K562 (cell line): ENCODE measurements around the gene PDK1. TPM values are rescaled to one million over a fixed set of nuclear protein-coding genes. Genes with fewer than 3 reads are reported as not detected.
A peak's percentile ranks its signal among the peaks of the same experiment; 100 is the strongest.

Experiments used
- ATF3 ChIP-seq, 2 experiments: fragments of 450-650 bp in 1 of 2; sonication (generic) in 1 of 2; formaldehyde crosslinking in 1 of 2; IDR thresholded peaks in 1 of 2; conservative IDR thresholded peaks in 1 of 2; 2 replicates each; pipeline versions ENCODE4 v1.6.1 to v1.8.1; 2016 to 2023; ENCODE audit warnings: mild to moderate bottlenecking in 2 of 2, moderate library complexity in 2 of 2, inconsistent platforms in 1 of 2, missing genetic modification reagents in 1 of 2
- CREB5 ChIP-seq: fragments of 250-450 bp; sonication (Bioruptor Pico); IDR thresholded peaks from 2 replicates; pipeline ENCODE4 v1.5.0; 2020; ENCODE audit warnings: mild to moderate bottlenecking
- MNT ChIP-seq, 2 experiments: fragments of 450-650 bp; conservative IDR thresholded peaks; 2 replicates each; pipeline ENCODE4 v1.6.1; 2017; ENCODE audit warnings: mild to moderate bottlenecking in 2 of 2, moderate library complexity in 2 of 2
- NCOA1 ChIP-seq: fragments of 450-650 bp; IDR thresholded peaks from 2 replicates; pipeline ENCODE4 v1.6.1; 2016; ENCODE audit warnings: low read depth
- ZNF224 ChIP-seq: sonication (generic); formaldehyde crosslinking; IDR thresholded peaks from 2 replicates; pipeline ENCODE4 v1.8.0; 2022; ENCODE audit warnings: mild to moderate bottlenecking, missing genetic modification reagents
- ZNF644 ChIP-seq: fragments of 200-800 bp; sonication (Bioruptor generic); IDR thresholded peaks from 2 replicates; pipeline ENCODE4 v1.6.1; 2016; ENCODE audit warnings: low read depth, missing genetic modification characterization, missing compliant biosample characterization
- ZNF79 ChIP-seq: fragments of 250-450 bp; sonication (Bioruptor Pico); IDR thresholded peaks from 2 replicates; pipeline ENCODE4 v1.4.0; 2020; ENCODE audit warnings: low read depth, mild to moderate bottlenecking, moderate library complexity
- polyA plus RNA-seq, 8 experiments: library from polyadenylated mRNA; depleted of rRNA in 4 of 8; stranded (reverse) in 5 of 8; unstranded in 3 of 8; fragments of >200 nt; fragmentation: Nextera tagmentation in 2 of 8; fragmentation: Illumina TruSeq in 1 of 8; extraction: Ambion mirVana in 2 of 8; extraction: Trizol in 1 of 8; gene quantifications; 2 replicates each; pipeline versions ENCODE4 v1.2.1 to v1.2.3, GENCODE V29; 2011 to 2014; ENCODE audit warnings: inconsistent platforms in 1 of 8, missing spikeins in 1 of 8
- total RNA-seq, 7 experiments: library from RNA; depleted of rRNA in 6 of 7; stranded (reverse); fragments of >200 nt in 6 of 7; fragmentation: Illumina TruSeq in 2 of 7; extraction: Trizol in 2 of 7; gene quantifications; 2 replicates each; pipeline versions ENCODE4 v1.2.1 to v1.2.3, GENCODE V29; 2011 to 2021; ENCODE audit warnings: low replicate concordance in 1 of 7
- TF ChIP-seq, protein P1 (sequence below): fragments of 250-450 bp; sonication (Bioruptor Pico); IDR thresholded peaks from 2 replicates; pipeline ENCODE4 v1.8.0; 2021; ENCODE audit warnings: moderate library complexity, mild to moderate bottlenecking, inconsistent platforms
- TF ChIP-seq, protein P2 (sequence below): fragments of 450-650 bp; IDR thresholded peaks from 2 replicates; pipeline ENCODE4 v1.6.1; 2016; ENCODE audit warnings: mild to moderate bottlenecking, moderate library complexity

Gene PDK1
- total and polyA plus RNA-seq, 9 of the 15 experiments (the other 6 are each of a cell fraction or from before 2014, with no cell fraction given), result 3.5 to 176 (median 13.9) TPM

GRCh38 chr2:172554352-172555271 is 1.3 kb upstream of the PDK1 start (continued):
- TF ChIP-seq ATF3 (IDR thresholded peaks at IDR 0.05) (no peak), ATF3 (CRISPR knock-in tag; conservative IDR thresholded peaks at IDR 0.05) (no peak), ZNF79 (CRISPR knock-in tag) (no peak), ZNF224 (no peak), ZNF644 (no peak), NCOA1 (no peak), CREB5 (no peak), MNT (conservative IDR thresholded peaks at IDR 0.05) (peak in 1 of 2 experiments; percentile 32; a peak in 3 of 4 replicates)
- TF ChIP-seq, protein P1, sequence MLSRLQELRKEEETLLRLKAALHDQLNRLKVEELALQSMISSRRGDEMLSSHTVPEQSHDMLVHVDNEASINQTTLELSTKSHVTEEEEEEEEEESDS (CRISPR knock-in tag), result no peak
- TF ChIP-seq, protein P2, sequence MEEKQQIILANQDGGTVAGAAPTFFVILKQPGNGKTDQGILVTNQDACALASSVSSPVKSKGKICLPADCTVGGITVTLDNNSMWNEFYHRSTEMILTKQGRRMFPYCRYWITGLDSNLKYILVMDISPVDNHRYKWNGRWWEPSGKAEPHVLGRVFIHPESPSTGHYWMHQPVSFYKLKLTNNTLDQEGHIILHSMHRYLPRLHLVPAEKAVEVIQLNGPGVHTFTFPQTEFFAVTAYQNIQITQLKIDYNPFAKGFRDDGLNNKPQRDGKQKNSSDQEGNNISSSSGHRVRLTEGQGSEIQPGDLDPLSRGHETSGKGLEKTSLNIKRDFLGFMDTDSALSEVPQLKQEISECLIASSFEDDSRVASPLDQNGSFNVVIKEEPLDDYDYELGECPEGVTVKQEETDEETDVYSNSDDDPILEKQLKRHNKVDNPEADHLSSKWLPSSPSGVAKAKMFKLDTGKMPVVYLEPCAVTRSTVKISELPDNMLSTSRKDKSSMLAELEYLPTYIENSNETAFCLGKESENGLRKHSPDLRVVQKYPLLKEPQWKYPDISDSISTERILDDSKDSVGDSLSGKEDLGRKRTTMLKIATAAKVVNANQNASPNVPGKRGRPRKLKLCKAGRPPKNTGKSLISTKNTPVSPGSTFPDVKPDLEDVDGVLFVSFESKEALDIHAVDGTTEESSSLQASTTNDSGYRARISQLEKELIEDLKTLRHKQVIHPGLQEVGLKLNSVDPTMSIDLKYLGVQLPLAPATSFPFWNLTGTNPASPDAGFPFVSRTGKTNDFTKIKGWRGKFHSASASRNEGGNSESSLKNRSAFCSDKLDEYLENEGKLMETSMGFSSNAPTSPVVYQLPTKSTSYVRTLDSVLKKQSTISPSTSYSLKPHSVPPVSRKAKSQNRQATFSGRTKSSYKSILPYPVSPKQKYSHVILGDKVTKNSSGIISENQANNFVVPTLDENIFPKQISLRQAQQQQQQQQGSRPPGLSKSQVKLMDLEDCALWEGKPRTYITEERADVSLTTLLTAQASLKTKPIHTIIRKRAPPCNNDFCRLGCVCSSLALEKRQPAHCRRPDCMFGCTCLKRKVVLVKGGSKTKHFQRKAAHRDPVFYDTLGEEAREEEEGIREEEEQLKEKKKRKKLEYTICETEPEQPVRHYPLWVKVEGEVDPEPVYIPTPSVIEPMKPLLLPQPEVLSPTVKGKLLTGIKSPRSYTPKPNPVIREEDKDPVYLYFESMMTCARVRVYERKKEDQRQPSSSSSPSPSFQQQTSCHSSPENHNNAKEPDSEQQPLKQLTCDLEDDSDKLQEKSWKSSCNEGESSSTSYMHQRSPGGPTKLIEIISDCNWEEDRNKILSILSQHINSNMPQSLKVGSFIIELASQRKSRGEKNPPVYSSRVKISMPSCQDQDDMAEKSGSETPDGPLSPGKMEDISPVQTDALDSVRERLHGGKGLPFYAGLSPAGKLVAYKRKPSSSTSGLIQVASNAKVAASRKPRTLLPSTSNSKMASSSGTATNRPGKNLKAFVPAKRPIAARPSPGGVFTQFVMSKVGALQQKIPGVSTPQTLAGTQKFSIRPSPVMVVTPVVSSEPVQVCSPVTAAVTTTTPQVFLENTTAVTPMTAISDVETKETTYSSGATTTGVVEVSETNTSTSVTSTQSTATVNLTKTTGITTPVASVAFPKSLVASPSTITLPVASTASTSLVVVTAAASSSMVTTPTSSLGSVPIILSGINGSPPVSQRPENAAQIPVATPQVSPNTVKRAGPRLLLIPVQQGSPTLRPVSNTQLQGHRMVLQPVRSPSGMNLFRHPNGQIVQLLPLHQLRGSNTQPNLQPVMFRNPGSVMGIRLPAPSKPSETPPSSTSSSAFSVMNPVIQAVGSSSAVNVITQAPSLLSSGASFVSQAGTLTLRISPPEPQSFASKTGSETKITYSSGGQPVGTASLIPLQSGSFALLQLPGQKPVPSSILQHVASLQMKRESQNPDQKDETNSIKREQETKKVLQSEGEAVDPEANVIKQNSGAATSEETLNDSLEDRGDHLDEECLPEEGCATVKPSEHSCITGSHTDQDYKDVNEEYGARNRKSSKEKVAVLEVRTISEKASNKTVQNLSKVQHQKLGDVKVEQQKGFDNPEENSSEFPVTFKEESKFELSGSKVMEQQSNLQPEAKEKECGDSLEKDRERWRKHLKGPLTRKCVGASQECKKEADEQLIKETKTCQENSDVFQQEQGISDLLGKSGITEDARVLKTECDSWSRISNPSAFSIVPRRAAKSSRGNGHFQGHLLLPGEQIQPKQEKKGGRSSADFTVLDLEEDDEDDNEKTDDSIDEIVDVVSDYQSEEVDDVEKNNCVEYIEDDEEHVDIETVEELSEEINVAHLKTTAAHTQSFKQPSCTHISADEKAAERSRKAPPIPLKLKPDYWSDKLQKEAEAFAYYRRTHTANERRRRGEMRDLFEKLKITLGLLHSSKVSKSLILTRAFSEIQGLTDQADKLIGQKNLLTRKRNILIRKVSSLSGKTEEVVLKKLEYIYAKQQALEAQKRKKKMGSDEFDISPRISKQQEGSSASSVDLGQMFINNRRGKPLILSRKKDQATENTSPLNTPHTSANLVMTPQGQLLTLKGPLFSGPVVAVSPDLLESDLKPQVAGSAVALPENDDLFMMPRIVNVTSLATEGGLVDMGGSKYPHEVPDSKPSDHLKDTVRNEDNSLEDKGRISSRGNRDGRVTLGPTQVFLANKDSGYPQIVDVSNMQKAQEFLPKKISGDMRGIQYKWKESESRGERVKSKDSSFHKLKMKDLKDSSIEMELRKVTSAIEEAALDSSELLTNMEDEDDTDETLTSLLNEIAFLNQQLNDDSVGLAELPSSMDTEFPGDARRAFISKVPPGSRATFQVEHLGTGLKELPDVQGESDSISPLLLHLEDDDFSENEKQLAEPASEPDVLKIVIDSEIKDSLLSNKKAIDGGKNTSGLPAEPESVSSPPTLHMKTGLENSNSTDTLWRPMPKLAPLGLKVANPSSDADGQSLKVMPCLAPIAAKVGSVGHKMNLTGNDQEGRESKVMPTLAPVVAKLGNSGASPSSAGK, result peak; percentile 53
